ENCODE results near the gene TULP4. TPM values are rescaled to one million over a fixed set of nuclear protein-coding genes. Genes with fewer than 3 reads are reported as not detected.

The TULP4 gene
- total RNA-seq, 1 donor, result 131 TPM

DNA sequence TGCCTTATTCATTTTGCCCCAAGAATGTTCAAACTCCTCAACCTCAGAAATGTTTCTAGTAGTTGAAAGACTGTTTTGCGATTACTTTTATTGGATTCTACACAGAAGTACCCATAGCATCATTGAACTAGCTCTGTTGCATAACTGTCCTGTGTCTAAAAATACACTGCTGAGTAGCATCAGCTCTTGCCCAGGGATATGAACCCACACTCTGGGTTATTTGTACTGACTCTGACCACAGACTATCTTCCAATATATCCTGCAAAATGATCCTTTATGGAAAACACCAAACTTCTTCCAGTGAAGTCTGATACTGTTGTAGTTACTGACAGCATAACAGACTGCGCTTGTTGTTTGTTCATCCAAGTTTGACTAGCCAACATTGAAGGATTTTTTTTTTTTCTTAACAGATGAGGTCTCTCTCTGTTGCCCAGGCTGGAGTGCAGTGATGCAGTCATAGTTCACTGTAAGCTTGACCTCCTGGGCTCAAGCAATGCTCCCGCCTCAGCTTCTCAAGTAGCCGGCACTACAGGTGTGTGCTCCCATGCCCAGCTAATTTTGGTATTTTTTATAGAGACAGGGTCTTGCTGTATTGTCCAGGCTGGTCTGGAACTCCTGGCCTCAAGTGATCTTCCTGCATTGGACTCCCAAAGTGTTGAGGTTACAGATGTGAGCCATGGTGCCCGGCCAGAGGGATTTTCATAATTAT is 49.9 kb downstream of the TULP4 start:
- TF ChIP-seq, protein P1, sequence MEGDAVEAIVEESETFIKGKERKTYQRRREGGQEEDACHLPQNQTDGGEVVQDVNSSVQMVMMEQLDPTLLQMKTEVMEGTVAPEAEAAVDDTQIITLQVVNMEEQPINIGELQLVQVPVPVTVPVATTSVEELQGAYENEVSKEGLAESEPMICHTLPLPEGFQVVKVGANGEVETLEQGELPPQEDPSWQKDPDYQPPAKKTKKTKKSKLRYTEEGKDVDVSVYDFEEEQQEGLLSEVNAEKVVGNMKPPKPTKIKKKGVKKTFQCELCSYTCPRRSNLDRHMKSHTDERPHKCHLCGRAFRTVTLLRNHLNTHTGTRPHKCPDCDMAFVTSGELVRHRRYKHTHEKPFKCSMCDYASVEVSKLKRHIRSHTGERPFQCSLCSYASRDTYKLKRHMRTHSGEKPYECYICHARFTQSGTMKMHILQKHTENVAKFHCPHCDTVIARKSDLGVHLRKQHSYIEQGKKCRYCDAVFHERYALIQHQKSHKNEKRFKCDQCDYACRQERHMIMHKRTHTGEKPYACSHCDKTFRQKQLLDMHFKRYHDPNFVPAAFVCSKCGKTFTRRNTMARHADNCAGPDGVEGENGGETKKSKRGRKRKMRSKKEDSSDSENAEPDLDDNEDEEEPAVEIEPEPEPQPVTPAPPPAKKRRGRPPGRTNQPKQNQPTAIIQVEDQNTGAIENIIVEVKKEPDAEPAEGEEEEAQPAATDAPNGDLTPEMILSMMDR (IDR thresholded peaks at IDR 0.05; ENCODE audit: insufficient read depth, low read length), result no peak
- peak; percentile 30 for DNase-seq (ENCODE audit: low read depth)
- H3K4me3 ChIP-seq (ENCODE audit: low read depth, low read length), result no peak overlapping the region

DNA sequence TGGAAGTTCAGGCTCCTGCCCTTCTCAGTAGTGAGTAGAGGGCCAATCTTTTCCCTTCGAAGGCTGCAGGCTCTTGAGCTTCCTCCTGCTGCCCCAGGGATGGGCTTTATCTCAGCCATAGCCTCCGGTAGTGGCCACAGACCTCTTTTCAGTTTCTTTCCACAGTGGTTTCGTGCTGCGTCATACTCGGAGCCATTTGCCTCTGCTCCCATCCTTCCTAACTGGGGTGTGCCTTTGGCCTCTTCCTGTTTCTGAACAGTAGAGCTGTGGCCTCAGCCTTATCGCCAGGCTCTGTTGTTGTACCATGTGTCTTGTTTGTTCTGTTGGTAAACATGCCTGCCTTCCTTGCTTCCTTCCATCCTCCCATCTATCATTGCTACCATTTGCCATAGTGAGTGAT is 54.1 kb downstream of the TULP4 start:
- DNase-seq (ENCODE audit: low read depth), result no peak
- TF ChIP-seq, protein P1 (IDR thresholded peaks at IDR 0.05; ENCODE audit: insufficient read depth, low read length), result no peak
- H3K4me3 ChIP-seq (ENCODE audit: low read depth, low read length), result no peak overlapping the region

DNA sequence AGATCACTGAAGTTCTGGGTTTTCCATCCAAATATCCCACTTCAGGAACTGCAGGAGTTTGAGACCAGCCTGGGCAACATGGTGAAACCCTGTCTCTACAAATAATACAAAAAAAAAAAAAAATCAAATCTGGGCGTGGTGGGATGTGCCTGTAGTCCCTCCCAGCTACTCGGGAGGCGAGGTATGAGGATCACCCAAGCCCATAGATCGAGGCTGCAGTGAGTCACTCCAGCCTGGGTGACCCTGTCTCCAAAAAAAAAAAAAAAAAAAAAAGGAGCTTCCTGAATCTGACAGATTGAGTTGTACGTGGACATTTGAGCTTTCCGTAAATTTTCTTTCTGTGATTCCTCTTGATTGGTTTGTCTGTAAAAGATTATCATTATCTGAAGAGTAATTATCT is 55.6 kb downstream of the TULP4 start:
- TF ChIP-seq, protein P1 (IDR thresholded peaks at IDR 0.05; ENCODE audit: insufficient read depth, low read length), result no peak

DNA sequence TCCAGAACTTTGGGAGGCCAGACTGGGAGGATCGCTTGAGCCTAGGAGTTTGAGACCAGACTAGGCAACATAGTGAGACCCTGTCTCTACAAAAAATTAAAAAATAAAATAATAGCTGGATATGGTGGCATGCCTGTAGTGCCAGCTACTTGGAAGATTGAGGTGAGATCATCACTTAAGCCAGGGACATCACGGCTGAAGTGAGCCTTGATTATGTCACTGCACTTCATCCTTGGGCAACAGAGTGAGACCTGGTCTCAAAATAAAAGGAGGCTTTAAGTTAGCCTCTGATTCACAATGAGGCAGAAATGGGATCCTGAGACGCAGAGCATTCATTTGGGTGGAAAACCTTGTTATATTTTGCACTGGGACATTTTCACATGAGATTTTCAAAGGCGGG is 57.0 kb downstream of the TULP4 start:
- DNase-seq (ENCODE audit: low read depth), result no peak
- no peak overlapping the region for H3K4me3 ChIP-seq (ENCODE audit: low read depth, low read length)
- TF ChIP-seq, protein P1 (IDR thresholded peaks at IDR 0.05; ENCODE audit: insufficient read depth, low read length), result no peak

More for the DNA sequence above, 55.6 kb downstream of the TULP4 start:
- no peak overlapping the region for H3K4me3 ChIP-seq (ENCODE audit: low read depth, low read length)
- no peak for DNase-seq (ENCODE audit: low read depth)

DNA sequence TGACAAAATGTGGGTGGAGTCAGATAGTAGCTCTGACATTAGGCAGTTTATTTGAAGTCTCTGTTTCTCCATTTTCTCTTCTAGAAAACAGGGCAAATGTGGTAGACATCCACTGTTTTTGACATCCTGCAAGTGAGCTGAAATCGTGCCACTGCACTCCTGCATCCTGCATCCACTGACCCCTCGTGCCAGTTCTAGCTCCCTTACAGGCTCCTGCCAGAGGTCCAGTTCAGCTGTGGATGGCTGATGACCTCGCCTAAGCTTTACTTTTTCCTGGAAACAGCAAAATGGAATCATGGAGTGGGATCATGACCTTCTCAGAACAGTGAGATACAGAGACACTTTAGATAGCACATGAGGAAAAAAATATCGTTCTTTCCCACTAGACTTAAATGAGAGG is 58.5 kb downstream of the TULP4 start:
- H3K4me3 ChIP-seq (ENCODE audit: low read depth, low read length), result no peak overlapping the region
- TF ChIP-seq, protein P1 (IDR thresholded peaks at IDR 0.05; ENCODE audit: insufficient read depth, low read length), result no peak
- DNase-seq (ENCODE audit: low read depth), result no peak

DNA sequence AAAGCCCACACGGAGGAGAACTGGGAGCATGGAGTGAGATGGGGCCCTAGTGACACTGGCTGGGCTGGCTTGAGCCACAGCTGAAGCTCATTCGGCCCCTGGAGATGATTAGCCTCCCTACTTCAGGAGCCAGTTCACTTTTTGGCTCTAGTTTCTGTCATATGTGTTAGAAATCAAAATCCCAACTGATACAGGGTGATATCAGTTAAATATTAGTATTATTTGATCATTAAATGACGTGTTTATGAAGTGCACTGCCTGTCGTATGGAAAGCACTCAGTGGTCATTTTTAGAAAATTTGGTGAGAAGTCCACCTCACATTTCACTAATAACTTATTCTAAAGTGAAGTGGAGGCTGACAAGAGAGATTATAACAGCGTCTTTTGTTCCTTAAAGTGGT is 59.0 kb downstream of the TULP4 start:
- DNase-seq (ENCODE audit: low read depth), result no peak
- H3K4me3 ChIP-seq (ENCODE audit: low read depth, low read length), result no peak overlapping the region
- TF ChIP-seq, protein P1 (IDR thresholded peaks at IDR 0.05; ENCODE audit: insufficient read depth, low read length), result no peak

- TF ChIP-seq, protein P1 (IDR thresholded peaks at IDR 0.05; ENCODE audit: insufficient read depth, low read length), result no peak
- no peak for DNase-seq (ENCODE audit: low read depth)
- no peak overlapping the region for H3K4me3 ChIP-seq (ENCODE audit: low read depth, low read length)
Measured at GRCh38 chr6:158372574-158372973, 60.3 kb downstream of the TULP4 start.

Data from fibroblast of the aortic adventitia (primary cell).